Measurements from ENCODE around the gene MRE11. TPM values are rescaled to one million over a fixed set of nuclear protein-coding genes. Genes with fewer than 3 reads are reported as not detected.

The MRE11 gene
- total RNA-seq, 1 experiment from 2014 or later = 40.7 TPM

- H3K79me1 ChIP-seq (ENCODE audit: insufficient read depth, low read depth, low read length, poor library complexity, severe bottlenecking) = no peaks in the 10 kb centered on the region
- H4K20me1 ChIP-seq (ENCODE audit: control insufficient read depth, insufficient read depth, insufficient read length) = no peaks in the 10 kb centered on the region
- H2BK15ac ChIP-seq (ENCODE audit: low read depth, low read length) = no peak overlapping the region
- no peak overlapping the region for H3K14ac ChIP-seq (ENCODE audit: insufficient read depth, low read length)
- no peaks in the 10 kb centered on the region for H3K9me3 Mint-ChIP-seq
- H3K27ac Mint-ChIP-seq = no peak overlapping the region
- H4K8ac ChIP-seq (replicated peaks; ENCODE audit: insufficient read length, low read depth, low read length) = no peak overlapping the region
- H4K5ac ChIP-seq (ENCODE audit: insufficient read length, low read depth, low read length) = no peak overlapping the region
- H2AK5ac ChIP-seq (ENCODE audit: insufficient read length, low read length) = no peak overlapping the region
- no peak overlapping the region for H3K23ac ChIP-seq (ENCODE audit: insufficient read length, low read depth, low read length)
- H3K36me3 Mint-ChIP-seq (ENCODE audit: insufficient read depth in 1 of 3, low read depth in 3 of 3) = no peaks in the 10 kb centered on the region
- no peaks in the 10 kb centered on the region for H3K27me3 ChIP-seq (ENCODE audit: insufficient read depth, low read length)
- H3T11ph ChIP-seq (ENCODE audit: low read length) = no peak overlapping the region
- no peak overlapping the region for H2BK20ac ChIP-seq (ENCODE audit: low read depth, low read length, poor library complexity, severe bottlenecking)
- no peak overlapping the region for H2BK5ac ChIP-seq (ENCODE audit: insufficient read length, low read length)
- no peak overlapping the region for H4K91ac ChIP-seq (ENCODE audit: insufficient read length, low read depth, low read length)
- no peak overlapping the region for H3K9ac ChIP-seq (ENCODE audit: extremely low read depth, insufficient read length, low read length)
- H2AFZ ChIP-seq (ENCODE audit: low read length) = no peak overlapping the region
- H3K23me2 ChIP-seq (ENCODE audit: insufficient read length, low read depth, low read length, poor library complexity, severe bottlenecking) = no peaks in the 10 kb centered on the region
- no peak for DNase-seq
- no peak overlapping the region for H3K56ac ChIP-seq (ENCODE audit: insufficient read length, low read depth, low read length)
- peaks cover 19% of the 10 kb centered on the region for H3K27me3 Mint-ChIP-seq (ENCODE audit: low read depth)
- no peaks in the 10 kb centered on the region for H3K4me1 ChIP-seq (ENCODE audit: insufficient read depth, low read length)
- peaks cover 0 to 3% of the 10 kb centered on the region in 2 experiments; a peak in 2 of 4 replicates for H3K4me1 Mint-ChIP-seq
- H3K4ac ChIP-seq (ENCODE audit: low read depth, low read length) = no peak overlapping the region
- no peak overlapping the region for H2BK12ac ChIP-seq (ENCODE audit: insufficient read length, low read depth, low read length)
- no peak overlapping the region for H3K4me3 Mint-ChIP-seq
- no peak overlapping the region for H3K4me2 ChIP-seq (ENCODE audit: insufficient read depth, insufficient read length, low read length)
- TF ChIP-seq, protein P1, sequence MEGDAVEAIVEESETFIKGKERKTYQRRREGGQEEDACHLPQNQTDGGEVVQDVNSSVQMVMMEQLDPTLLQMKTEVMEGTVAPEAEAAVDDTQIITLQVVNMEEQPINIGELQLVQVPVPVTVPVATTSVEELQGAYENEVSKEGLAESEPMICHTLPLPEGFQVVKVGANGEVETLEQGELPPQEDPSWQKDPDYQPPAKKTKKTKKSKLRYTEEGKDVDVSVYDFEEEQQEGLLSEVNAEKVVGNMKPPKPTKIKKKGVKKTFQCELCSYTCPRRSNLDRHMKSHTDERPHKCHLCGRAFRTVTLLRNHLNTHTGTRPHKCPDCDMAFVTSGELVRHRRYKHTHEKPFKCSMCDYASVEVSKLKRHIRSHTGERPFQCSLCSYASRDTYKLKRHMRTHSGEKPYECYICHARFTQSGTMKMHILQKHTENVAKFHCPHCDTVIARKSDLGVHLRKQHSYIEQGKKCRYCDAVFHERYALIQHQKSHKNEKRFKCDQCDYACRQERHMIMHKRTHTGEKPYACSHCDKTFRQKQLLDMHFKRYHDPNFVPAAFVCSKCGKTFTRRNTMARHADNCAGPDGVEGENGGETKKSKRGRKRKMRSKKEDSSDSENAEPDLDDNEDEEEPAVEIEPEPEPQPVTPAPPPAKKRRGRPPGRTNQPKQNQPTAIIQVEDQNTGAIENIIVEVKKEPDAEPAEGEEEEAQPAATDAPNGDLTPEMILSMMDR (conservative IDR thresholded peaks at IDR 0.05) = no peak
- H3K9me3 ChIP-seq (ENCODE audit: control insufficient read depth, low read depth, low read length) = no peaks in the 10 kb centered on the region
- H3K79me2 ChIP-seq (ENCODE audit: insufficient read depth, low read length) = no peaks in the 10 kb centered on the region
- no peak overlapping the region for H2BK120ac ChIP-seq (ENCODE audit: low read depth, low read length, poor library complexity, severe bottlenecking)
- H3K27ac ChIP-seq (ENCODE audit: insufficient read length, low read depth, low read length) = no peak overlapping the region
- no peak overlapping the region for H3K18ac ChIP-seq (ENCODE audit: insufficient read length, low read depth, low read length)
- no CpG with 5 or more reads among the region's 5 CpGs for WGBS (ENCODE audit: extremely low coverage, insufficient read length, low lambda C conversion rate)
Measured at GRCh38 chr11:94525546-94526324, 32.1 kb upstream of the MRE11 start.

All from H9 (cell line).